ENCODE data around the gene NOCT.
"Not testable (repeated sequence)": the region's sequence is repeated elsewhere in the genome, so short reads cannot be mapped to it uniquely, and the experiment has no call there.

The NOCT gene

GRCh38 chr4:139015269-139015947, at the start of gene NOCT:
NOCT (plus strand) TSS chr4:139015781; CDS start chr4:139015982, 201 bp downstream.
- DNase-seq = peak; percentile 86

- DNase-seq = no peak
These were observed 48.3 kb upstream of the NOCT start for GRCh38 chr4:138967313-138967712.

- DNase-seq = peak; percentile 24
These were observed 42.4 kb upstream of the NOCT start for GRCh38 chr4:138972956-138973801.

GRCh38 chr4:138975225-138975624, 40.4 kb upstream of the NOCT start:
- DNase-seq = no peak

GRCh38 chr4:138976526-138976925, 39.1 kb upstream of the NOCT start:
- DNase-seq = peak; percentile 2

GRCh38 chr4:138977524-138977923, 38.1 kb upstream of the NOCT start:
- no peak for DNase-seq

GRCh38 chr4:138978028-138978585, 37.5 kb upstream of the NOCT start:
- no peak for DNase-seq

GRCh38 chr4:138978600-138978999, 37.0 kb upstream of the NOCT start:
- no peak for DNase-seq

- no peak for DNase-seq
These were observed 35.8 kb upstream of the NOCT start for GRCh38 chr4:138979742-138980141.

- no peak for DNase-seq
These were observed 33.6 kb upstream of the NOCT start for GRCh38 chr4:138981930-138982390.

GRCh38 chr4:138982754-138983153, 32.8 kb upstream of the NOCT start:
- DNase-seq = no peak

GRCh38 chr4:138983690-138984089, 31.9 kb upstream of the NOCT start:
- no peak for DNase-seq

GRCh38 chr4:138984647-138985046, 30.9 kb upstream of the NOCT start:
- DNase-seq = no peak

GRCh38 chr4:138992676-138993075, 22.9 kb upstream of the NOCT start:
- DNase-seq = no peak

- DNase-seq = no peak
These were observed 19.5 kb upstream of the NOCT start for GRCh38 chr4:138996090-138996489.

GRCh38 chr4:138999666-139000065, 15.9 kb upstream of the NOCT start:
- no peak for DNase-seq

GRCh38 chr4:139000134-139000533, 15.4 kb upstream of the NOCT start:
- not testable (repeated sequence) for DNase-seq

GRCh38 chr4:139001430-139001829, 14.2 kb upstream of the NOCT start:
- not testable (repeated sequence) for DNase-seq

- not testable (repeated sequence) for DNase-seq
These were observed 11.9 kb upstream of the NOCT start for GRCh38 chr4:139003668-139004067.

GRCh38 chr4:139005774-139006173, 9.8 kb upstream of the NOCT start:
- DNase-seq = no peak

GRCh38 chr4:139007640-139008039, 7.9 kb upstream of the NOCT start:
- DNase-seq = no peak

- DNase-seq = not testable (repeated sequence)
These were observed 7.3 kb upstream of the NOCT start for GRCh38 chr4:139008278-139008677.

- no peak for DNase-seq
These were observed 5.9 kb upstream of the NOCT start for GRCh38 chr4:139009702-139010101.
